GM12892 (cell line): ENCODE measurements around the gene DYNLT1.

Source experiments
- POLR2A ChIP-seq: IDR thresholded peaks from 2 replicates; pipeline ENCODE4 v1.6.1; 2011; ENCODE audit warnings: low read depth, low read length, control low read depth
- POLR2AphosphoS5 ChIP-seq: IDR thresholded peaks from 2 replicates; pipeline ENCODE4 v1.6.1; 2011; ENCODE audit warnings: low read depth, low read length, control low read depth
- TAF1 ChIP-seq: IDR thresholded peaks from 2 replicates; pipeline ENCODE4 v1.6.1; 2011; ENCODE audit warnings: low read depth, mild to moderate bottlenecking, control low read depth, low read length, borderline replicate concordance

DNA sequence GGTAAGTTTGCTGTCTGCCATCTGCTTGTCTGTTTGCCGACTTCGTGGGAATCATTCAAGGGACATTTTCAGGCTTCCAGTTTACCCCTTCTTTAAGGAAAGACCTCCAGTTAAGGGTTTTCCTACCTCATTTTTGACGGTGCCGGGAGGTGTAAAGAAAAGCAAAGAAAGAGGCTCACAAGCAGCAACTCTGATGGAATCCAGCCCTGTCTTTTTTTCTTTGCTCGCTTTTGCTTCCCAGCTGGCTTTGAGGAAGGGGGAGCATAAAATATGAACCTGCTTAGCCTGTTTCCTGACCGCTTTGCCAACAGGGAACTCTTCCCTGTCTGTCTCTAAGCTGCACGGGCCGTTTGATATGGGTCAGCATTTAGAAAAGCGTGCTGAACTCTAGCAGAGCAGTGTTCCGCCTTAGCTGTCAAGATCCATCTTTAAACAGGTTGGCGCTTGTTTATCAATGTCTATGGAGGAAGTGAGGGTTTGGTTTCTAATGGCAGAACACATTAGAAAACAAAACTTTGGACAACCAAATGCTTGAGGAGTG is 19.2 kb upstream of the DYNLT1 start:
- TF ChIP-seq POLR2A (no peak), POLR2AphosphoS5 (no peak), TAF1 (no peak)
